SU-DHL-6 (cell line): ENCODE results near the gene N4BP2.
"Not testable (repeated sequence)": the region's sequence is repeated elsewhere in the genome, so short reads cannot be mapped to it uniquely, and the experiment has no call there.

Experiments
- H2AFZ ChIP-seq: fragments of 200-600 bp; sonication (generic); 2 replicates; pipeline ENCODE4 v1.6.1; 2014; ENCODE audit warnings: low read depth, mild to moderate bottlenecking, moderate library complexity, mixed read lengths, antibody characterized with exemption, low read length; ENCODE audit not compliant: severe bottlenecking
- H3F3A ChIP-seq: fragments of 200-600 bp; shearing (Covaris generic); 2 replicates; pipeline ENCODE4 v1.6.0; 2016; ENCODE audit warnings: antibody characterized with exemption, mild to moderate bottlenecking; ENCODE audit not compliant: insufficient read depth
- H3K27ac ChIP-seq: fragments of 200-600 bp; sonication (generic); 2 replicates; pipeline ENCODE4 v1.5.1; 2016; ENCODE audit warnings: low read depth, mild to moderate bottlenecking, low read length, moderate library complexity, mixed read lengths
- H3K27me3 ChIP-seq: fragments of 200-600 bp; sonication (generic), shearing (Covaris generic); 2 replicates; pipeline ENCODE4 v1.6.0; 2014; ENCODE audit warnings: mild to moderate bottlenecking, low read length
- H3K36me3 ChIP-seq: fragments of 200-600 bp; sonication (generic); 2 replicates; pipeline ENCODE4 v1.6.1; 2014; ENCODE audit warnings: mild to moderate bottlenecking, low read length, mixed read lengths
- H3K4me2 ChIP-seq: fragments of 300-600, 200-600 bp; shearing (Covaris generic), sonication (generic); 2 replicates; pipeline ENCODE4 v1.6.0; 2014; ENCODE audit warnings: low read length, low read depth, mild to moderate bottlenecking; ENCODE audit not compliant: poor library complexity, severe bottlenecking
- H3K4me3 ChIP-seq: fragments of 200-600 bp; sonication (generic); 2 replicates; pipeline ENCODE4 v1.5.1; 2014; ENCODE audit warnings: antibody characterized with exemption, low read length, mild to moderate bottlenecking, mixed read lengths; ENCODE audit not compliant: insufficient read depth, poor library complexity, severe bottlenecking
- H3K79me2 ChIP-seq: fragments of 200-600 bp; sonication (generic); 2 replicates; pipeline ENCODE4 v1.6.1; 2014; ENCODE audit warnings: mild to moderate bottlenecking, low read length, moderate library complexity; ENCODE audit not compliant: insufficient read depth
- H3K9ac ChIP-seq: fragments of 200-600 bp; sonication (generic); 2 replicates; pipeline ENCODE4 v1.7.0; 2014; ENCODE audit warnings: mild to moderate bottlenecking, low read length
- H3K9me2 ChIP-seq: fragments of 200-600 bp; sonication (generic); replicated peaks from 2 replicates; pipeline ENCODE4 v1.6.1; 2014; ENCODE audit warnings: low read length; ENCODE audit not compliant: insufficient read depth
- H3K9me3 ChIP-seq: fragments of 200-600 bp; sonication (generic); 2 replicates; pipeline ENCODE4 v1.6.1; 2014; ENCODE audit warnings: low read length, mixed read lengths; ENCODE audit not compliant: insufficient read depth
- H4K20me1 ChIP-seq: fragments of 200-600 bp; sonication (generic); 2 replicates; pipeline ENCODE4 v1.6.1; 2014; ENCODE audit warnings: low read depth, mild to moderate bottlenecking, antibody characterized with exemption, low read length, moderate library complexity, mixed read lengths
- CTCF ChIP-seq: fragments of 200-600 bp; sonication (generic); IDR thresholded peaks from one replicate; pipeline ENCODE4 v1.5.1; 2017; ENCODE audit warnings: antibody characterized with exemption, mild to moderate bottlenecking, low read length, moderate library complexity; ENCODE audit not compliant: insufficient read depth, poor library complexity, severe bottlenecking
- EZH2phosphoT487 ChIP-seq: fragments of 200-600 bp; sonication (generic), shearing (Covaris generic); conservative IDR thresholded peaks from 2 replicates; pipeline ENCODE4 v1.6.1; 2018; ENCODE audit warnings: mild to moderate bottlenecking, antibody characterized with exemption, low read length, moderate library complexity, mixed read lengths

N4BP2 gene

GRCh38 chr4:40143926-40144508, 87.4 kb downstream of the N4BP2 start:
- TF ChIP-seq EZH2phosphoT487 (no peak), CTCF (no peak)
- H3F3A ChIP-seq: peaks cover 4% of the 10 kb centered on the region
- no peak overlapping the region for H3K4me2 ChIP-seq
- no peaks in the 10 kb centered on the region for H4K20me1 ChIP-seq
- no peaks in the 10 kb centered on the region for H3K9me3 ChIP-seq
- no peaks in the 10 kb centered on the region for H3K9me2 ChIP-seq
- no peaks in the 10 kb centered on the region for H3K36me3 ChIP-seq
- no peak overlapping the region for H3K27ac ChIP-seq
- no peak overlapping the region for H3K4me3 ChIP-seq
- H3K79me2 ChIP-seq: no peaks in the 10 kb centered on the region
- no peak overlapping the region for H3K9ac ChIP-seq
- H3K27me3 ChIP-seq: no peaks in the 10 kb centered on the region
- no peak overlapping the region for H2AFZ ChIP-seq

- no peak overlapping the region for H3K4me2 ChIP-seq
- H3K9ac ChIP-seq: no peak overlapping the region
- TF ChIP-seq EZH2phosphoT487 (no peak), CTCF (no peak)
- H4K20me1 ChIP-seq: no peaks in the 10 kb centered on the region
- no peak overlapping the region for H3K27ac ChIP-seq
- H3K4me3 ChIP-seq: no peak overlapping the region
- H3K27me3 ChIP-seq: no peaks in the 10 kb centered on the region
- H2AFZ ChIP-seq: no peak overlapping the region
- no peaks in the 10 kb centered on the region for H3K9me2 ChIP-seq
- peaks cover 6% of the 10 kb centered on the region for H3F3A ChIP-seq
- H3K9me3 ChIP-seq: no peaks in the 10 kb centered on the region
- no peaks in the 10 kb centered on the region for H3K79me2 ChIP-seq
- H3K36me3 ChIP-seq: no peaks in the 10 kb centered on the region
These were observed 88.1 kb downstream of the N4BP2 start for GRCh38 chr4:40144716-40145115.

DNA sequence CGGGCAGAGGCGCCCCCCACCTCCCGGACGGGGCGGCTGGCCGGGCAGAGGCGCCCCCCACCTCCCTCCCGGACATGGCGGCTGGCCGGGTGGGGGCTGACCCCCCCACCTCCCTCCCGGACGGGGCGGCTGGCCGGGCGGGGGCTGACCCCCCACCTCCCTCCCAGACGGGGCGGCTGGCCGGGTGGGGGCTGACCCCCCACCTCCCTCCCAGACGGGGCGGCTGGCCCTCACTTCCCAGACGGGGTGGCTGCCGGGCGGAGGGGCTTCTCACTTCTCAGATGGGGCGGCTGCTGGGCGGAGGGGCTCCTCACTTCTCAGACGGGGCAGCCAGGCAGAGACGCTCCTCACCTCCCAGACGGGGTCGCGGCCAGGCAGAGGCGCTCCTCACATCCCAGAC, 90.8 kb downstream of the N4BP2 start:
- H3K4me2 ChIP-seq, H3K27me3 ChIP-seq, H3K36me3 ChIP-seq, H3K27ac ChIP-seq, H4K20me1 ChIP-seq, H3K79me2 ChIP-seq, H3K9me3 ChIP-seq, H3K9ac ChIP-seq, H2AFZ ChIP-seq, H3K9me2 ChIP-seq, H3K4me3 ChIP-seq: not testable (repeated sequence)
- H3F3A ChIP-seq: peaks cover 28% of the 10 kb centered on the region

DNA sequence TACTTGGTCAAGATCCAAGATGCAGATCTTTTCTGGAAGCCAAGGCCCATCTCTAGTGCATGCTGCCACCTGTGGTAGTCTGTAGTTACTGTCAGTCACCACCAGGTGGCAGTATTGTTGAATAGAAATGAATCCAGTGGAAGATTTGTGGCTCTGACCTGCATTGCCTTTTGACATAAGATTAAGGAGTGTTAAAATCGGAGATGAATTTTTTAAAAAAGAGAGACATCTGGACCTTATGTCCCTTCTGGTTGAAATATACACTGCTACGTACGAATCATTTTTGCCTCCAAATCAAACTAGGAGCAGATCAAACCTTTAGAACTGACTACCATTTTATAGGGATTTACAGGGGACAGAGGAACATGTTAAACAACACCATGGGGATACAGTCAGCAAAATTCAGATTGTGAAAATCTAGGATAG, 93.3 kb downstream of the N4BP2 start:
- peaks cover 41% of the 10 kb centered on the region for H3F3A ChIP-seq
- TF ChIP-seq CTCF (peak; percentile 61), EZH2phosphoT487 (no peak)
- 0 out of 2 replicates have a peak overlapping the region, but pooled peaks have one; percentile 11 for H3K9ac ChIP-seq
- H3K4me2 ChIP-seq: peak overlapping the region; percentile 56
- peaks cover 6% of the 10 kb centered on the region; the same call in 1 of the 2 replicates for H3K36me3 ChIP-seq
- H2AFZ ChIP-seq: no peak overlapping the region
- no peak overlapping the region for H3K4me3 ChIP-seq
- peaks cover 5% of the 10 kb centered on the region; the same call in 1 of the 2 replicates for H3K79me2 ChIP-seq
- no peaks in the 10 kb centered on the region for H3K9me2 ChIP-seq
- no peaks in the 10 kb centered on the region for H4K20me1 ChIP-seq
- H3K27ac ChIP-seq: peak overlapping the region; percentile 78
- no peaks in the 10 kb centered on the region for H3K27me3 ChIP-seq
- H3K9me3 ChIP-seq: no peaks in the 10 kb centered on the region; the same call in 1 of the 2 replicates
